HG02970 (cell line): ENCODE results near the gene LRFN2.

Experiments used
- ATAC-seq: cut with Tn5 transposase; IDR thresholded peaks from one replicate; pipeline ENCODE4 v1.9.1; 2021; ENCODE audit warnings: mild to moderate bottlenecking, moderate library complexity, moderate number of reproducible peaks; ENCODE audit not compliant: unreplicated experiment, low FRiP score

LRFN2 gene

GRCh38 chr6:40356242-40356910, 230.8 kb downstream of the LRFN2 start:
- no peak for ATAC-seq

DNA sequence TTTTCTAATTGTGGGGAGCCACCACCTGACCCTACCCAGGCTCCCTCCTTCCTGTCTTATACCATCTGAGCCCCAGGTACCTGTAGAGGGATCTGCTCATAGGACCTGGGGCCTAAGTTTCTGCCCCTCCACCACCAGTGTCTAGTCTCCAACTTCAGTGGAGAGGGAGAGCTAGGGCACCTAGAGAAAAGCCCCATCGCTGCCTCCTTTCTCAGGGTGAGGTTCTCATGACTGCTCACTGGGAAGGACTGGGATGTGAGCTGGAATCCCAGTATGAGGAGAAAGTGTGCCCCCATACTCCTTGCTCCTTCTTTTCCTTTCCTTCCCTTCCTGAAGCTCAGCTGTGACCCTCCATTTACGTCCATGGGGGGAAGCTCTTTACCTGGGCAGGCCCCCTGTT, 231.6 kb downstream of the LRFN2 start:
- no peak for ATAC-seq

GRCh38 chr6:40355066-40355465, 232.1 kb downstream of the LRFN2 start:
- no peak for ATAC-seq

GRCh38 chr6:40353967-40354452, 233.2 kb downstream of the LRFN2 start:
- no peak for ATAC-seq

DNA sequence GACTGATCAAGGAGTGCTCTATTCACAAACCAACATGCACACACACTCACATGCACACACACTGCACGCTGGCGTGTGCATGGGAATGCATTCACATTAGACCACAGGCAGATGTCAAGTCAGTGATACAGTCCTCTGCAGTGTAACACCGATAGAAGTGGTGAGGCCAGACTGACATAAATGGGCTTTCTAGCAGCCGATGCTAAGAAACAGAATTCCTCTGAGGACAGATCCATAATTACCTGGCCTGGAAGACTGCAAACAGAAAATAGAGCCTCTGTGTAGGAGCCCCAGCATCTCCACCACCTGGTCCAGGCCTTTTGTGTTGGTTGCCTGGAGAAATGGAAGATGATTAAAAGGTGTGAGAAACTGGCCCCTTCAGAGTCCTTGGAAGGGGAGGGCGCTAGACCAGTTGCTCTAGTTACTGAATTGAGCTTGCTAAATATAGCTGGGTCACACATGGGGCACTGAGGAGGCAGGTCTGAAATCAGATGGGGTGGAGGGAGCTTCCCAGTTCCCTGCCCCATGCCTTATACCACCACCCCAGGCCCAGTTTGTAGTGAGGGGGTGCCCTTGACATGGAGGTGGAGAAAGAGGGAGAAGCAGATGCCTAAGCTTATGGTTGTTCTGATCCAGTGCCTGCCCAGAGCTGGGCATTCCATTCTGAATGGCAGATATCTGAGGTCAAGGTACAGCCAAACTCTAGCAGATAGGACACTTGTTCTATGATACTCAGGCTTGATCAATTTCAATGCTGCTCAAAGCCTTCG, 233.8 kb downstream of the LRFN2 start:
- no peak for ATAC-seq

GRCh38 chr6:40352527-40353170, 234.5 kb downstream of the LRFN2 start:
- no peak for ATAC-seq

DNA sequence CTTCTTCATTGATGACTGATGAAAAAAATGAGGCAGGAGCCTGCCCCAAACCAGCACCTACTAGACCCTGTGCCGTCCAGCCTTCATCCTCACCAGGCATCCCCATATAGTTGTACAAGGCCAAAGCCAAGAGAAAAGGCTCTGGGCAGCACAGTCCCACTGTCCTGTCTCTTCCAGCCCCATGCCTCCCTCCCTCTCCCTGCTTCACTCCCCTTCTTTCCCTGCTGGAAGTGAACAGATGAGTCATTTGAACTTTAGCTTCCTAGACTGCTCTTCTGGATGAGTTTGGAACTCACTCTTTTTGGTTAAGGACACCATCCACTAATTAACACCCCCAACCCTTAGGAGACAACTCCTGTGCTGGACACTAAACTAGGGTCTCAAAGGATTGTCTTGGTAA, 235.2 kb downstream of the LRFN2 start:
- no peak for ATAC-seq

DNA sequence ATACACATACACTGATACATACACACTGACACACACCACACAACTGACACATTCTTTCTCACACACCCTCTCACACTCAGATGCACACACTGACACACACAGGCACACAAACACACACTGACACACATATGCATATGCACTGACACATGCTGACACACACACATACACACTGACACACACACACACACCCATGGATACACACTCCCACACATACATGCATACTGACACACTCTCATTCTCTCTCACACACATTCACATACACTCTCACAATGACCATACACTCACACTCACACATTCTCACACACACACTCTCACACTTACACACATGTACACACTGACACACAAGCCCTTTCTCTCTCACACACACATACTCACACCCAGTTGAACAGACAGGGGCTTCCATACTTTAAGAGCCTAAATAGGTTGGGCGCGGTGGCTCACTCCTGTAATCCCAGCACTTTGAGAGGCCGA, 236.4 kb downstream of the LRFN2 start:
- no peak for ATAC-seq

- no peak for ATAC-seq
Observed at GRCh38 chr6:40349901-40350746, 237.0 kb downstream of the LRFN2 start.

- no peak for ATAC-seq
Observed at GRCh38 chr6:40349123-40349900, 237.9 kb downstream of the LRFN2 start.

DNA sequence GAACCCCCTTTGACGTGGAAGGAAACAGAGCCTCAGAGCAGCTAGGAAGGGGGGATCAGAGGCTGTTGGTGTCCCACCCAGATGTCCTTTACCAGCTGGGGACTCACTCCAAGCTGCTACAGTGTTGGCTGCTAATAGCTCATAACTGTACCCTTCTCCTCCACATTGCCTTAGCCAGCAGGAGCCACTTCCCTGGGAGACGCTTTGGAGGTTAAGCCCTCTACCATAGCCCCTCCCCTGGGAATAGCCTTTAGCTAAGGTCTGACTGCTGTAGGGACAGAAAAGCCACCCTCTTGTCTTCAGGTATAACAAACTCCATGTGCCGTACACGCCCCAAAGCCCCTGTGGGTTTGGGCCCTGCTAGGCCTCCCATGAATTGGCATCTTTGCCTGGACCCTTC, 238.6 kb downstream of the LRFN2 start:
- no peak for ATAC-seq

DNA sequence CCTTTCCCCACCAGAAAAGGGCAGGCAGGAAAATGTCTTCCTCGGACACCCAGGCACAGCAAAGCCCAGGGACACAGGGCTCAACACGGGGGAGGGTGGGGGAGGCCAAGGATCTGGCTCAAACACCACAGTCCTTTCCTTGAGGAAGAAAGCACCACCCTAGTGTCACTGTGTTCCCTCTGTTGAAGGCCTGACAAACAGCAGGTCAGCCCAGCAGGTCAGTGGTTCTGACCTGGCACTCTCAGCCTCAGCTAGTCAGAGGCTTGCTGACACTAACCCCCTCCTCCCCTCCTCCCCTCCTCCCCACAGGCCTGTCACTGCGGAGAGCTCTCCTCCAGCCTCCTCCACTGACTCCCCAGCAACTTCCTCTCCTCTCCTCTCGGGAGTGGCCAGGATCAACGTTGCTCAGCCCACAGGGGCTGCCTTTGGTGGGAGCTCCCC, 239.6 kb downstream of the LRFN2 start:
- no peak for ATAC-seq

GRCh38 chr6:40346246-40346645, 240.9 kb downstream of the LRFN2 start:
- ATAC-seq: no peak

- no peak for ATAC-seq
Observed at GRCh38 chr6:40344566-40345167, 242.5 kb downstream of the LRFN2 start.

GRCh38 chr6:40343877-40344565, 243.1 kb downstream of the LRFN2 start:
- ATAC-seq: no peak

GRCh38 chr6:40343318-40343876, 243.8 kb downstream of the LRFN2 start:
- no peak for ATAC-seq

DNA sequence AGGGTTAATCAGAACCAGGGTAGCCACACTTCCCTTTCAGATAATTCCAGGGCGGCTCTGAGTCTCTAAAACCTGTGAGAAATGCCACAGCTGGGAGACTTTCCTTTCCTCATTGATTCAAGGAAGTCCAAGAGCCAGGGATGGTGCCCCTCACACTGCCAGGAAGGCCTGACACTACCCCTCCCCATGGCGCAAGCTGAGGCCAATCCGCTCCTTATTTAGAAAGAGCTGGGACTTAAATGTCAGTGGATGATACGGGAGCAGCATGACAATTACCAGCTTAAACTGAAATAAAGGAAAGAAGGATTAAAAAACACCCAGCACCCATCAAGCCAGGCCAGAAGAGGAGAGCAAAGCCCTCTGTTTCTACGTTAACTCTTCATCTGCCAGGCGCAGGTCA, 244.4 kb downstream of the LRFN2 start:
- no peak for ATAC-seq

DNA sequence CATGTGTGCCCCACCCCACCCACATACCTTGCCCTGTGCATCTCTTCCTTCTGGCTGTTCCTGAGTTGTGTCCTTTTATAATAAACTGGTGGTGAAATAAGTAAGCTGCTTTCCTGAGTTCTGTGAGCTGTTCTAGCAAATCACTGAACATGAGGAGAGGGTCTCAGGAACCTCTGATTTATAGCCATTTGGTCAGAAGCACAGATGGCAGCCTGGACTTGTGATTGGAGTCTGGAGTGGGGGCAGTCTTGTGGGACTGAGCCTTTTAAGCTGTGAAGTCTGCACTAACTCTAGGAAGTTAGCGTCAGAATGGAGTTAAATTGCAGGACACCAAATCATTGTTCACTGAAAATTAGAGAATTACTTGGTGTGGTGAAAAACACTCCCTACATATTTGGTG, 245.4 kb downstream of the LRFN2 start:
- no peak for ATAC-seq
